Keratinocyte (primary cell): ENCODE data around the gene ARHGAP28. TPM values are rescaled to one million over a fixed set of nuclear protein-coding genes. Genes with fewer than 3 reads are reported as not detected.

Experiments used
- DNase-seq: peaks from one replicate; pipeline ENCODE4 v3.0.0-alpha.2; 2011; ENCODE audit warnings: low read depth, missing footprints, low spot score
- FAIRE-seq: peaks from 2 replicates; lab custom pipeline; 2011; peaks lifted over from hg19 to GRCh38; lab: Jason Lieb, UNC
- H2AFZ ChIP-seq: 2 replicates; pipeline ENCODE4 v1.6.0; 2012; ENCODE audit warnings: low read length, control low read depth, inconsistent platforms; ENCODE audit not compliant: control insufficient read depth
- H3K27ac ChIP-seq: 2 replicates; pipeline ENCODE4 v1.5.1; 2011; ENCODE audit warnings: low read length; ENCODE audit not compliant: control insufficient read depth, insufficient read depth
- H3K27me3 ChIP-seq: 3 replicates; pipeline ENCODE4 v1.6.0; 2011; ENCODE audit warnings: low read length; ENCODE audit not compliant: control insufficient read depth, insufficient read depth; ENCODE audit errors: extremely low read depth
- H3K36me3 ChIP-seq, 2 experiments: 2 replicates in 1 of 2; 3 replicates in 1 of 2; pipeline ENCODE4 v1.5.1; 2011; ENCODE audit warnings: low read length in 2 of 2, mild to moderate bottlenecking in 1 of 2; ENCODE audit not compliant: control insufficient read depth in 2 of 2, insufficient read depth in 2 of 2; ENCODE audit errors: extremely low read depth in 1 of 2
- H3K4me1 ChIP-seq: 3 replicates; pipeline ENCODE4 v1.5.1; 2011; ENCODE audit warnings: low read length; ENCODE audit not compliant: control insufficient read depth, insufficient read depth; ENCODE audit errors: extremely low read depth
- H3K4me2 ChIP-seq: 3 replicates; pipeline ENCODE4 v1.6.0; 2011; ENCODE audit warnings: low read depth, low read length; ENCODE audit not compliant: control insufficient read depth, insufficient read depth; ENCODE audit errors: extremely low read depth
- H3K4me3 ChIP-seq, 3 experiments: fragments of 200-600 bp in 1 of 3; sonication (generic) in 1 of 3; 2 replicates in 2 of 3; 3 replicates in 1 of 3; pipeline ENCODE4 v1.5.1; 2011 to 2016; ENCODE audit warnings: low read length in 3 of 3, mild to moderate bottlenecking in 3 of 3, control low read depth in 2 of 3, inconsistent platforms in 1 of 3, low read depth in 1 of 3, mixed read lengths in 1 of 3, mixed run types in 1 of 3, moderate library complexity in 1 of 3; ENCODE audit not compliant: control insufficient read depth in 2 of 3, insufficient read depth in 2 of 3; ENCODE audit errors: extremely low read depth in 1 of 3
- H3K79me2 ChIP-seq: 2 replicates; pipeline ENCODE4 v1.6.0; 2012; ENCODE audit warnings: low read length; ENCODE audit not compliant: control insufficient read depth, insufficient read depth
- H3K9ac ChIP-seq: 3 replicates; pipeline ENCODE4 v1.6.0; 2011; ENCODE audit warnings: low read length; ENCODE audit not compliant: control insufficient read depth, insufficient read depth; ENCODE audit errors: extremely low read depth
- H3K9me1 ChIP-seq: 3 replicates; pipeline ENCODE4 v1.6.0; 2011; ENCODE audit warnings: low read length; ENCODE audit not compliant: control insufficient read depth, insufficient read depth; ENCODE audit errors: extremely low read depth
- H3K9me3 ChIP-seq: 2 replicates; pipeline ENCODE4 v1.5.1; 2012; ENCODE audit warnings: low read depth, low read length; ENCODE audit not compliant: control insufficient read depth
- H4K20me1 ChIP-seq: 3 replicates; pipeline ENCODE4 v1.6.0; 2011; ENCODE audit warnings: low read length; ENCODE audit not compliant: control insufficient read depth, insufficient read depth; ENCODE audit errors: extremely low read depth
- EZH2 ChIP-seq: IDR thresholded peaks from one replicate; pipeline ENCODE4 v1.6.1; 2012; ENCODE audit warnings: inconsistent platforms, mild to moderate bottlenecking, low read length, moderate library complexity
- dilution Hi-C: fragments of 300-500 bp; cut with MboI; formaldehyde crosslinking; loops from one replicate; pipeline ENCODE4 v1.7.0; 2020; ENCODE audit warnings: low sequenced_read_pairs; ENCODE audit not compliant: extremely low pct_ligation_motif_present
- polyA plus RNA-seq, 5 experiments: library from polyadenylated mRNA; depleted of rRNA in 3 of 5; stranded (reverse) in 3 of 5; stranded (forward) in 1 of 5; unstranded in 1 of 5; fragments of >200 nt; gene quantifications; 1 replicate in 1 of 5; 2 replicates in 3 of 5; 3 replicates in 1 of 5; pipeline versions ENCODE4 v1.2.1 to v1.2.3, GENCODE V29; 2011 to 2012; ENCODE audit warnings: missing spikeins in 2 of 5, low read depth in 1 of 5, low replicate concordance in 1 of 5
- TF ChIP-seq, protein P1 (sequence below), 3 experiments: IDR thresholded peaks in 1 of 3; conservative IDR thresholded peaks in 1 of 3; optimal IDR thresholded peaks in 1 of 3; 2 replicates in 2 of 3; 3 replicates in 1 of 3; pipeline versions ENCODE3 to v1.5.1; 2011; ENCODE audit warnings: low read length in 3 of 3, mild to moderate bottlenecking in 3 of 3, moderate library complexity in 2 of 3, control low read depth in 1 of 3, inconsistent platforms in 1 of 3; ENCODE audit not compliant: insufficient read depth in 2 of 3; ENCODE audit errors: extremely low read depth in 1 of 3

Gene ARHGAP28
- polyA plus RNA-seq, 1 donor (not counting 4 experiments of a cell fraction or from before 2014, with no cell fraction given), result 0.43 TPM

DNA sequence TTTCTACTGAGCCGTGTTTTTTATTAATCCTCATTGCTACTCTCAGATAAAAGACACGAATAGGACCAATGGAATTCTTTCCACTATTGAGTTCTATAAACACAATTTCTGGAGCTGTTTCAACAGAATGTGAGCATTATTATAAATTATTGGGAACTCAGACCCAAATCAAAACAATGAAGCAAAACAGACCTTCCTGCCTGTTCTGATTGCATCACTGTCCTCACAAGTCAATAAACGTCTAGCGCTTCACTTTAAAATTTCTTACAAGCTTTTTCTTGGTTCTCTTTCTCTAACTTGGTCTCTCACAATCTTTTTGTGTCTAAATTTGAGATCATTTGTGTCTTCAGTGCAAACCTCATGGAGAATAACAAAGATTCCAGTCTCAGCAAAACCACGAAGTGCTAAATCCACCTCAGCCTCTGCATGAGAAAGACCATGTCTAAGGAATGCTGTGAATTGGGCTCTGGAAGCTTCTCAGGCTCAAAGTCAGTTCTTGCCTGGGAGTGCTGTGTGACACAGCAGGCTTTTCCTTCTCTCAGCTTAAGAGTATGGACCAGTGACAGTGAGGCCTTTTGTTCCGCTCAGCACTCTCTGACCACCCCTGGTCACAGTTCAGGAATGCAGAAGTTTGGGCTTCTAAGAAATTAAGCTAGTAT, 22.8 kb downstream of the ARHGAP28 start:
- no peak overlapping the region for H3K4me3 ChIP-seq

DNA sequence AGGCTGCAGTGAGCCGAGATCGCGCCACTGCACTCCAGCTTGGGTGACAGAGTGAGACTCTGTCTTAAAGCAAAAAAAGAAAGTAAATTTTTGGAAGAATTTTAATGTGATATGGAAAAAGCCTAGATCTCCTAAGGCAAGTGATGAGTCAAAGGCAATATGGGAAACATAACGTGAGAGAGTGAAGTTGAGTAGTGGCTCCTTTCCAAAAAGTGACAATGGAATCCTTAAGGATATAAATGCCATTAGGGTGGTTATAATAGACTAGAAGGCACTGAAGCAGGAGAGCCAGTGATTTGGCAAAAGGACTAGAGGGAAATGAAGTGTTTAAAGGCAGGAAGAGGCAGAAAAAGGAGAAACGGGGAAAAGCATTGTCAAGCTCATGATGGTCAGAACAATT, 25.6 kb downstream of the ARHGAP28 start:
- H3K4me1 ChIP-seq, result no peaks in the 10 kb centered on the region
- no peak overlapping the region for H3K4me3 ChIP-seq
- no peaks in the 10 kb centered on the region for H4K20me1 ChIP-seq
- H3K27ac ChIP-seq, result no peak overlapping the region
- H3K9me1 ChIP-seq, result no peaks in the 10 kb centered on the region
- no peak overlapping the region for H2AFZ ChIP-seq
- FAIRE-seq (no peak), DNase-seq (no peak)
- no peak overlapping the region for H3K9ac ChIP-seq
- no peaks in the 10 kb centered on the region for H3K36me3 ChIP-seq
- H3K79me2 ChIP-seq, result no peaks in the 10 kb centered on the region
- no peaks in the 10 kb centered on the region for H3K27me3 ChIP-seq
- dilution Hi-C loops, result no loop called here
- no peak overlapping the region for H3K4me2 ChIP-seq
- no peaks in the 10 kb centered on the region for H3K9me3 ChIP-seq
- TF ChIP-seq, protein P1, sequence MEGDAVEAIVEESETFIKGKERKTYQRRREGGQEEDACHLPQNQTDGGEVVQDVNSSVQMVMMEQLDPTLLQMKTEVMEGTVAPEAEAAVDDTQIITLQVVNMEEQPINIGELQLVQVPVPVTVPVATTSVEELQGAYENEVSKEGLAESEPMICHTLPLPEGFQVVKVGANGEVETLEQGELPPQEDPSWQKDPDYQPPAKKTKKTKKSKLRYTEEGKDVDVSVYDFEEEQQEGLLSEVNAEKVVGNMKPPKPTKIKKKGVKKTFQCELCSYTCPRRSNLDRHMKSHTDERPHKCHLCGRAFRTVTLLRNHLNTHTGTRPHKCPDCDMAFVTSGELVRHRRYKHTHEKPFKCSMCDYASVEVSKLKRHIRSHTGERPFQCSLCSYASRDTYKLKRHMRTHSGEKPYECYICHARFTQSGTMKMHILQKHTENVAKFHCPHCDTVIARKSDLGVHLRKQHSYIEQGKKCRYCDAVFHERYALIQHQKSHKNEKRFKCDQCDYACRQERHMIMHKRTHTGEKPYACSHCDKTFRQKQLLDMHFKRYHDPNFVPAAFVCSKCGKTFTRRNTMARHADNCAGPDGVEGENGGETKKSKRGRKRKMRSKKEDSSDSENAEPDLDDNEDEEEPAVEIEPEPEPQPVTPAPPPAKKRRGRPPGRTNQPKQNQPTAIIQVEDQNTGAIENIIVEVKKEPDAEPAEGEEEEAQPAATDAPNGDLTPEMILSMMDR (optimal IDR thresholded peaks at IDR 0.05 in 1 of 3, IDR thresholded peaks at IDR 0.05 in 1 of 3, conservative IDR thresholded peaks at IDR 0.05 in 1 of 3; ENCODE audit: extremely low read depth in 1 of 3, insufficient read depth in 2 of 3, low read length in 3 of 3), result no peak
- no peak for TF ChIP-seq EZH2

More for the DNA sequence above, 22.8 kb downstream of the ARHGAP28 start:
- TF ChIP-seq, protein P1 (optimal IDR thresholded peaks at IDR 0.05 in 1 of 3, IDR thresholded peaks at IDR 0.05 in 1 of 3, conservative IDR thresholded peaks at IDR 0.05 in 1 of 3; ENCODE audit: extremely low read depth in 1 of 3, insufficient read depth in 2 of 3, low read length in 3 of 3), result no peak
- no peaks in the 10 kb centered on the region for H3K79me2 ChIP-seq
- FAIRE-seq (no peak), DNase-seq (no peak)
- no peaks in the 10 kb centered on the region for H3K27me3 ChIP-seq
- H3K9me3 ChIP-seq, result no peaks in the 10 kb centered on the region
- no peak overlapping the region for H3K4me2 ChIP-seq
- H3K9me1 ChIP-seq, result no peaks in the 10 kb centered on the region
- H3K27ac ChIP-seq, result no peak overlapping the region
- H2AFZ ChIP-seq, result no peak overlapping the region
- no peaks in the 10 kb centered on the region for H4K20me1 ChIP-seq
- H3K4me1 ChIP-seq, result no peaks in the 10 kb centered on the region
- H3K9ac ChIP-seq, result no peak overlapping the region
- dilution Hi-C loops, result no loop called here
- no peaks in the 10 kb centered on the region for H3K36me3 ChIP-seq
